Peyer's patch (tissue), 4 donors: ENCODE results near the gene SPDYE16. TPM values are rescaled to one million over a fixed set of nuclear protein-coding genes. Genes with fewer than 3 reads are reported as not detected.

Source experiments
- small RNA-seq, 2 donors: library from RNA; depleted of rRNA; stranded (forward); fragments of <200 nt; gene quantifications; one replicate each; pipeline ENCODE3, GENCODE V24; 2016
- total RNA-seq, 4 donors: library from RNA; depleted of rRNA; stranded (reverse); fragments of >200 nt; gene quantifications; one replicate each; pipeline ENCODE4 v1.1.0, GENCODE V29; 2016

The SPDYE16 gene
- total RNA-seq, 4 donors from 2014 or later, result 1.7 TPM; not detected in 3

Small RNA genes within 50 kb of the gene (small RNA-seq; reads per million reads assigned to genes)
- gene RF00019, result 0 reads per million in 2 donors

Other genes with a start within 250 kb of the SPDYE16 start
- gene HSPB1, start 240.6 kb downstream of the SPDYE16 start, total RNA-seq, result 100 to 1,000 TPM in 1 of 4 donors, 10 to 100 TPM in 3; 59.0 to 139 (median 88.3) TPM
- 10 to 100 TPM; 40.5 to 74.3 (median 53.6) TPM for gene YWHAG, start 184.3 kb downstream of the SPDYE16 start, total RNA-seq
- 1 to 10 TPM in 1 of 4 donors, not detected in 3; 2.8 TPM for gene SSC4D, start 133.6 kb downstream of the SPDYE16 start, total RNA-seq
- gene ZP3, start 118.3 kb downstream of the SPDYE16 start, total RNA-seq, result 1 to 10 TPM in 3 of 4 donors, not detected in 1; 2.8 to 4.3 (median 3.3) TPM
- 10 to 100 TPM; 32.2 to 72.8 (median 59.2) TPM for gene DTX2, start 81.6 kb downstream of the SPDYE16 start, total RNA-seq
- gene UPK3B, start 32.7 kb downstream of the SPDYE16 start, total RNA-seq, result 1 to 10 TPM in 3 of 4 donors, not detected in 1; 1.4 to 5.2 (median 3.3) TPM
- 10 to 100 TPM in 2 of 4 donors, 1 to 10 TPM in 2; 6.3 to 14.0 (median 9.8) TPM for gene POMZP3, start 84.0 kb upstream of the SPDYE16 start, total RNA-seq